Stimulated activated CD8-positive, alpha-beta memory T cell treated with anti-CD3 and anti-CD28 coated beads, Interleukin-4, amount 100 ng/mL, for 4 hours (primary cell): ENCODE results near the gene CAMK2A.

ENCODE experiments used
- DNase-seq, 2 donors: peaks; one replicate each; pipeline ENCODE4 v3.0.0-alpha.2; 2020; ENCODE audit warnings: low read depth in 2 of 2, low spot score in 1 of 2

CAMK2A gene

GRCh38 chr5:150289551-150290390 lies at the start of gene CAMK2A:
TSS of gene CAMK2A (minus strand) at chr5:150289773. CDS start at chr5:150289625, 148 bp downstream.
- no peak for DNase-seq

- DNase-seq: no peak
These were observed 49.6 kb upstream of the CAMK2A start for GRCh38 chr5:150339165-150339564.

GRCh38 chr5:150338546-150338945 lies 49.0 kb upstream of the CAMK2A start:
- DNase-seq: no peak

- DNase-seq: no peak
These were observed 46.2 kb upstream of the CAMK2A start for GRCh38 chr5:150335778-150336177.

- no peak for DNase-seq
These were observed 43.8 kb upstream of the CAMK2A start for GRCh38 chr5:150333400-150333799.

- DNase-seq: no peak
These were observed 40.6 kb upstream of the CAMK2A start for GRCh38 chr5:150329881-150330876.

GRCh38 chr5:150329038-150329437 lies 39.5 kb upstream of the CAMK2A start:
- DNase-seq: no peak

- DNase-seq: no peak
These were observed 38.9 kb upstream of the CAMK2A start for GRCh38 chr5:150328515-150328914.

GRCh38 chr5:150327139-150327538 lies 37.6 kb upstream of the CAMK2A start:
- no peak for DNase-seq

- no peak for DNase-seq
These were observed 37.1 kb upstream of the CAMK2A start for GRCh38 chr5:150326707-150327106.

- DNase-seq: no peak
These were observed 35.9 kb upstream of the CAMK2A start for GRCh38 chr5:150325426-150325825.

GRCh38 chr5:150323819-150324218 lies 34.2 kb upstream of the CAMK2A start:
- DNase-seq: no peak

- no peak for DNase-seq
These were observed 33.5 kb upstream of the CAMK2A start for GRCh38 chr5:150323092-150323491.

- no peak for DNase-seq
These were observed 32.6 kb upstream of the CAMK2A start for GRCh38 chr5:150322202-150322601.

GRCh38 chr5:150321784-150322183 lies 32.2 kb upstream of the CAMK2A start:
- DNase-seq: no peak

- DNase-seq: no peak
These were observed 31.6 kb upstream of the CAMK2A start for GRCh38 chr5:150321211-150321610.

GRCh38 chr5:150320044-150320613 lies 30.6 kb upstream of the CAMK2A start:
- no peak for DNase-seq

- DNase-seq: no peak
These were observed 29.9 kb upstream of the CAMK2A start for GRCh38 chr5:150319484-150319790.

GRCh38 chr5:150318613-150319483 lies 29.3 kb upstream of the CAMK2A start:
- DNase-seq: no peak
